Femur (tissue), 1 donor: ENCODE data around the gene KCNC3.

Experiments
- DNase-seq: peaks from one replicate; pipeline ENCODE4 v3.0.0-alpha.2; 2017

Gene KCNC3

DNA sequence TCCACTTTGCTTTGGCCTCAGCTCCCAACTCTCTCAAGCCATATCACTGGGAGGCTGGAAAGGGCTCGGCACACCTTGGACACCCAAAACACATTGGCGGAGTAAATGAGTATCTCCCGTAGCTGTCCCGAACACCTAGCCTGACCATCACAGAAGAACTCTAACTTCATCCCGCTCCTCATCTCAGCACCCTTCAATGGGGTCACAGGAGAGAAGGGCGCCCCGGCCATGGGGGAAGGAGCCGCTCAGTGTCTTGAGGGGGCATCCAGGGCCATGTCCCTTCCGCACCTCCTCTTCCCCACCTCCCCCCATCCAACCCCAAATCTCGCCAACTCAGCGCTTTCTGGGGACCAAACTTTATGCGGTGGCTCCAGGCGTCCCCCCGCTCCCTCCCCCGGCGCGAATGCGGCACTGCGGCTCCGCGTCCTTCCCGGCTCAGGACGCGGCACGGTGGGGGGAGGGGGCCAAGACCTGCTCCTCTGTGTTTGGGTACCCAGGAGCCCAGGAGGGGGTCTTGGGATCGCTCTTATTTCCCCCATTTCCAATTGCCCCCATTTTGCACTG lies 3.0 kb downstream of the KCNC3 start:
- DNase-seq, result no peak

DNA sequence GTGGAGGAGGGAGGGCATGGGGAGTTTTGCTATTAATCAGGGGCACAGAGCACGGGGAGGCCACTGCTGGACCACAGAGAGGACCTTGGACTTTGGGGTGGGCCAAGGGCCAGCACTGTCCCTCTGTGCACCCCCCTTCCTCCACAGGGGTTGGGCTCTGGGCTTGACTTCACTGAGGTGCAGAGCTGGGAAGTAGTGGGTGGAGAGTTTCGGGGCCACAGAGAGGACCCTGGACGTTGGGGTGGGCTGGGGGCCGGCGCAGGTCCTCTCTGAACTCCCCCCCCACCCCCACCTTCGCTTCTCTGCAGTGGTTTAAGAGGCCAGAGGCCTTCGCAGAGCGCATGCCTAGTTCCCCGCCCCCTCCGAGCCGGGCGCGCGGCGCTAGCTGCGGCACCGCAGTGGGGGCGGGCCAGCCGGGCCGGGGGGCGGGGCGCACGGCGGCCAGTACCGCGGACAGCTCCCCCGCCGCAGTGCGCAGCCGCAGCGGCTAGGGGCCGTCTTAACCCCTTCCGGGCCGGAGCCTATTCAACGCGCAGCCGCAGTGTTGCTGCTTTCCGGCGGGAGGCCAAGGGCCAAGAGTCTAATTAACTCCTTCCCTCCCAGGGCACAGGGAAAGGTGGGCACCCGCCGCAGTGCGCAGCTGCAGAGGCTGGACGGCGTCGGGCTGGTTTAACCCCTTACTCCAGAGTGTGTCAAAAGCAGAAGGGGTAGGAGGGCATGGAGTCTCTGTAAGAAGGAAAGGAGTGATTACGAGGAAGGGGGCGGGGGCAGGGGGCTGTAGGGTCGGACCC lies 3.7 kb downstream of the KCNC3 start:
- DNase-seq, result peak; percentile 78

DNA sequence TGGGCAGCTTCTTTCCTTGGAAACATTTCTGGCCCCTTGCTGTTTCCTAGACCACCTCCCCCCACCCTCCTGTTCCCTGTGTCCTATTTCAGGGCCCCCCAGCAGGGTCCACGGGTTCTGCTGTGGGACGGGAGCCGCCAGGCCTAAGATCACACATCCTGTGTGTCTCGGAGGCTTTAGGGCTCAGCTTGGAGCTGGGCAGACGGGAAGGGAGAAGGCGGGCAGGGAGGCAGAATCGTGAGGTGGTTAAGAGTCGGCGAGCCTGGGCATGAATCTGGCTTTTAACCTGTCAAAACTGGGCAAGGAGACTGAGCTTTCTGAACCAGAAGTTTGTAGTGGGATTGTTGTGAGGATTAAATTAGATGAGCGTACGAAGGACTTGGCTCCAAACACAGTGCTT lies 4.8 kb downstream of the KCNC3 start:
- DNase-seq, result no peak

DNA sequence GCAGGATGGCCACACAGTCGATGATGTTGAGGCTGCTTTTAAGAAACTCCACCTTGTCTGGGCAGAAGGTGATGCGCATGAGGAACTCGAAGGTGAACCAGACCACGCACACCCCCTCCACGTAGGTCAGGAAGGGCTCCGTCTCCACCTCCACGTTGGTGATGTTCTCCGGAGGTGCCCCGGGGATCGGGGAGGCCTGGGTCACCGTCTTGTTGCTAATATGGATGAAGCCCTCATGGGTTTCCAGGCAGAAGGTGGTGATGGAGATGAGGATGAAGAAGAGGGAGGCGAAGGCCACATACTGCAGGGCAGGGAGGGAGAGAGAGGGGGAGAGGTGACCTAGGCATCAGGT lies 5.4 kb downstream of the KCNC3 start:
- DNase-seq, result no peak

DNA sequence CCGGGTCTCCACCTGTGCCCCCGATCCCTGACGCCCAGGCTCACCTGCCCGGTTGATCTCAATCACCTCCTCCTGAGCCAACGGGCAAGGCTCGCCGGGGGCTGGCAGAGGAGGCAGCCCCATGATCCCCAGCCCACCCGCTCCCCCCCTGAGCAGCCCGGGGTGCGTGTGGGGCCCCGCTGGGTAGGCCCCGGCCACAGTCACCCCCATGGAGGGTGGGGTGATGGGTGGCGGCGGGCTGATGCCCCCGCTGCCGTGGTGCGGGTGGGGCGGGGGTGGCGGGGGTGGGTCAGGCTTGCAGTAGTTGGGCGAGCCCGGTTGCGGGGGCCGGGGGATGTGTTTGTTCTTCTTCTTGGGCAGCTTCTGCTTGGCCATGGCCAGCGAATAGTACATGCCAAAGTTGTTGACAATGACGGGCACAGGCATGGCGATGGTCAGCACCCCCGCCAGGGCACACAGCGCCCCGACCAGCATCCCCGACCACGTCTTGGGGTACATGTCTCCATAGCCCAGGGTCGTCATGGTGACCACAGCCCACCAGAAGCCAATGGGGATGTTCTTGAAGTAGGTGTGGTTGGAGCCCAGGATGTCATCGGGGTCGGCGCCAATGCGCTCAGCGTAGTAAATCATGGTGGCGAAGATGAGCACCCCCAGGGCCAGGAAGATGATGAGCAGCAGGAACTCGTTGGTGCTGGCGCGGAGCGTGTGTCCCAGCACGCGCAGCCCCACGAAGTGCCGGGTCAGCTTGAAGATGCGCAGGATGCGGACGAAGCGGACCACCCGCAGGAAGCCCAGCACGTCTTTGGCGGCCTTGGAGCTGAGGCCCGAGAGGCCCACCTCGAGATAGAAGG lies 6.0 kb downstream of the KCNC3 start:
- DNase-seq, result no peak

DNA sequence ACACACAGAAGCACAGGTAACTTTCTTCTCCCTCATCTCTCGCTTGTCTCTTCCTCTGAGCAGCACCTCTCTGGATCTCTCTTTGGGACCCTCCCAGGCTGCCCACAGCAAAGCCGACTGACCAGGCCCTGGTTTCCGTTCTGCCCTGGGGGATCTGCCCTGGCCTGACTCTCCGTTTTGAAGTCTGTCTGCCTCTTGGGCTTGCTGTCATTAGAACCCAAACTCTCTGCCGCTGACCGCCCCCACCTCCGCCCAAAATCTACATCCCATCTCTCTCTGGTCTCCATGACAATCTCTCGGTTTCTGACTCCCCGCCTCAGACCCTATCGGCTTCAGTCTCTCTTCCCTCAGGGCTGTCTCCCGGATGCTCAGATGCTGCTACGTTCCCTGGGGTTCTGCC lies 6.9 kb downstream of the KCNC3 start:
- DNase-seq, result no peak

DNA sequence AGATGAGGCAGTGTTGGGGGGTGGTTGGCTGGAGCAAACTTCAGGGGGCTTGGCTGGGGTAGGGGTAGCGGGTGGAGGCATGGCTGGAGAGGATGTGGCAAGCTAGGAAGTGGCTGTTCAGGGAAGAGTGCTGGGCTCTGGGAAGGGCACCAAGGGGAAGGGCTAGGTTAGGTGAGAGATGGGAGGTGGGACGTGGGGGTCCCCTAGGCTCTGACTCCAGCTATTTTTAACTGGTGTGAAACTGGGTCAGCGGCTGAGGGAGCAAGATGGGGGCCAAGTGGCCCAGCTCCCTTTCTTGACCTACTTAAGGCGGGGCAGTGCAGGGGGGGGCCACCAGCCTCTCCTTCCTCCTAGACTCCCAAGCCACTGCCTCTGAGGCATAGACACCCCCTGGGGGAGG lies 7.3 kb downstream of the KCNC3 start:
- no peak for DNase-seq

DNA sequence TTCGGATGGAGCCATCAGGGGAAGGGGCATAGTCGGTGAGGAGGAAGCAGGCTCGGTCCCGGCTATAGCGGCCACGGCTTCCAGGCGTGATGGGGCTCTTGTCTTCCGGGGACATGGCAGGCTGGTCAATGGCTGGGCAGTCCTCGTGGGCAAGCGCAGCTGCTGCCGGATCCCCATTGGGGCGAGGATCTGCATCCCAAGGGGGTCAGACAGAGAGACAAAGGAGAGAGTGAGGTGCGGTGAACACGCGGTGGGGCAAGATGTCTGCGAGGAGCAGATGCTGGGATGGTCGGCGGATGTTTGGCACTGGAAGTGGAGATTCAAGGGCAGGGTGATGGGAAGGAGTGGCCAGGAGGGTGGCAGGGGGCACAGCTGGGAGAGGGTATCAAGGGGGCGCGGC lies 8.6 kb downstream of the KCNC3 start:
- no peak for DNase-seq

DNA sequence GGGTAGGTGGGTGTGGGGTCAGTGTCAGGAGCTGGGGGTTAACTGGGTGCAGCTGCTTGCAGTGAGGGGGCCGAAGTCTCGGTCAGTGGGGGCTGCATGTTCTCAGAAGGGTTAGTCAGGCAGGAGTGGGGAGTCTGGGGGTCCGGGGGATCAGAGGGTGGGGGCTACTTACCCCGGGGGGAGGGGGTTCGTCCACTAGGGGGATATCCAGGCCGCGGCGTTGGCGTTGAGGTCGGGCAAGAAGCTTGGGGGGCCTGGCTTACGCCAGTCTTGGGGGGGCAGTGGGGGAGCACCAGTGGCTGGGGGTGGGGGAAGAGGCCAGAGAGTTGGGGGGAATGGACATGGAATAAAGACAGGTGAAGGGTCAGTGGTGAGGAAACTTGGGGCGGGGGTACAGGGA lies 9.1 kb downstream of the KCNC3 start:
- DNase-seq, result no peak

DNA sequence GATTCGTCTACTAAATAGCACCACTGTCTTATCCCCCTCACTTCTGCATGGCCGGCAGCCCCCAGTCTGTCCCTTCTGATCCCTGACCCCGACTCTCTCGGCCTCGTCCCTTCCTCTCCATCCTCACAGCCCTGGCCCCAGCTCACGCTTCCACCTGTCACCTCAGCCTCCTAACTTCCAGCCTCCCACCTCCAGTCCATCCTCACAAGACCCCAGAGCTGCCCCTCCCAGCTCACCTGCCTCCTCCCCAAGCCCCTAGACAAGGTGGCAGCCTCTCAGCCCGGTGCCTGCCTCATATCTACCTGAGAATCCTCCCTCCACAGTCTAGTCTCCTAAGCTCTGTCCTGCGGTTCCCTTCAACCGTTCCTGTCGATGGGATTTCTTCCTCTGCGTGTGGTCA lies 10.0 kb downstream of the KCNC3 start:
- DNase-seq, result no peak

DNA sequence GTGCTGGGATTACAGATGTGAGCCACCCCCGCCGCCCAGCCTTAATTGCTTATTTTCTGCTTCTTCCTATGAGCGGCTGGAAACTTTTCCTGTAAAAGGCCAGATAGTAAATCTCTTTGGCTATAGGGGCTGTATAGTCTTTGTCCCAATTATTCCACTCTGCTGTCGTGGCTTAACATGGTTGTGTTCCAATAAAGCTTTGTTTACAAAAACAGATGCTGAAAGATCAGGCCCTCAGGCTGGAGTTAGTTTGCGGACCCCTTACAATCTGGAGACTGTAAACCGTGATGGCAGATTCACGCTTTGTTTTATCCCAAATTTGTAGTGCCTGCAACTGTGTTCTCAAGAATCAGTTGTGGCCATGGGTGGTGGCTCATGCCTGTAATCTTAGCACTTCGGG lies 10.7 kb downstream of the KCNC3 start:
- no peak for DNase-seq

DNA sequence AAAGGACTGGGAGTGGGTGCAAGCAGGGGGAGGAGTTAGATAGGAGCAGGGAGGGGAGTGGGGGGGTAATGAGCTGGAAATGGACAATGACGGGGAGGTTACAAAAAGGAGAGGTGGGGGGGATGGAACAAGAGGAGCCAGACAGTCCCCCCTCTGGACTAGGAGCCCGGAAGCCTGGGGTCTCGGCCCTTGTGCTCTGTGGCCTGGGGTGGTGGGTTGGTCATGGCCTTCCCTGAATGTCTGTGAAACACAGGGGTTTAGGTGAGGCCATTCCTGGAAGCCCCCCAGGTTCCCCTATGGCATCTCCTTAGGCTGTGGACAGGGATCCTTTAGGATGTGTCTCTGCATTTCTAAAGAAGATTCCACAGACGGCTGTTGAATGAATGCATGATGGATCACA lies 12.1 kb downstream of the KCNC3 start:
- DNase-seq, result no peak

DNA sequence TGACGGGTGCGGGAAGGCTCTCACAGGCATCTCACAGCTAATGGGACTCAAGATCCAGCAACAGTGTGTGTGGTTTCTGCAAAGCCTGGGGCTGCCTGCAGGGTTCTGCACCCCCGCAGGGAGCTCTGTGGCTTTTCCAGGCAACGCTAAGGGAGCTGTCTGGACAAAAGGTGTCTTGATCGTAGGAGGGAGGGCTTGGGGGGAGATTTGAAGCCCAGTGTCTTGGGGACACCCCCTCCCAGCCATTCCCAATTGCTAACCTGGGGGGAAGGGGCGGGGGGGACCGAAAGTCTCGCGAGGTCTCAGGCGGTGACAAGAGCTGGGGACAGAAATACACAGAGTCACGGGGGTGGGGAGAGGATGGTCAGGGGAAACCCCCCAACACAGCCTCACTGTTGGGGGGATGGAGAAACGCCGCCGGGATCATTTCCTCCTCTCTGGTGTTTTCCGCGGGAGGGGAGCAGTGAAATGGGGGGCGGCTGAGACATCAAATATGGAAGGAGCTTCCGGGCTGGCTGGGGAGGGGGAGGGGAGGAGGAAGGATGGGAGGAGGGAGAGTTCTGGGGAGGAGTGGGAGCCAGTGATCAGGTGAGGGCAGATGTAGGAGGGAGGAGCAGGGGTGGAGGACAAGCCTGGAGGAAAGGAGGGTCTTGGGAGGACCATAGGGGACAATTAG lies 13.3 kb downstream of the KCNC3 start:
- DNase-seq, result no peak

DNA sequence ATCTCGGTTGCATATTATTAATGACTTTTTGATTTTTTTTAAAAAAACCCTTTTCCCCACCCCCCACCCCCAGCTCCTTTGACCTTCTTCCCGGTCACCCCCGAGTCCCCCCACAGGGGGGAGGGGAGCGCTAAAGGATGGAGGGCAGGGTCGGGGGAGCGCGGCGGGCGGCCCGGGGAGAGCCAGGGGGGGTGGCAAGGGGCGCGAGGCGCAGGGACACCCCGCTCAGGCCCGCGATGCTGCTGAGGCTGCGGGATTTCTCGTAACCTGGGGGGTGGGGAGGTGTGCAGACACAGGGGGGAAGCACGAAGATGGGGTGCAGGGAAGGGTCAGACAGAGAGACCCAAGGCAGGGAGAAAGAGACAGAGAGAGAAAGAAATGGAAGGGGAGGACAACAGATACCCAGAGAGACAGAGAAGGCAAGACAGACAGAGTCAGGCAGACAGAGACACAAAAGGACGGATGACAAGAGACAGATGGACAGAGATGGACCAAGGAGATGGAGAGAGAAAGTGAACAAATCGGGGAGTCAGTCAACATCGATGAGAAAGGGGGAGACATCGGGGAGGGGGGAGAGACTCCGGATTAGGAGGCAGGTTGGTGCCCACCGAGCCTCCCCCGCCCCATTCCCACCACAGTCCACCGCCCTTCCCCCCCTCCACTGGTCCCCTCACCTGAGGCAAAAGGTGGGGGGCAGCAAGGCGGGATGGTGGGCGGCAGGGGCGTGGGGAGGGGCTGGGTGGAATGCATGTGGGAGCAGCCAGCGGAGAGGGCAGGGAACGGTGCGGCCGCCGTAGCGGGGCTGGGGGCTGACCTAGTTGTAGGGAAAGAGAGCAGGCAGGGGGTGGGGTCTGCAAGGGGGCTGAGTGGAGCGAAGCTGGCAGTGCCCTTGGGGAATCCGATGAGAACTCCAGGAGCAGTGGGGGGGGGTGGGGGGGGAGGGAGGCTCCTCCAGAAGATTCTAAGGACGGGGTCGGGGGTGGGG lies 14.2 kb downstream of the KCNC3 start:
- DNase-seq, result no peak

DNA sequence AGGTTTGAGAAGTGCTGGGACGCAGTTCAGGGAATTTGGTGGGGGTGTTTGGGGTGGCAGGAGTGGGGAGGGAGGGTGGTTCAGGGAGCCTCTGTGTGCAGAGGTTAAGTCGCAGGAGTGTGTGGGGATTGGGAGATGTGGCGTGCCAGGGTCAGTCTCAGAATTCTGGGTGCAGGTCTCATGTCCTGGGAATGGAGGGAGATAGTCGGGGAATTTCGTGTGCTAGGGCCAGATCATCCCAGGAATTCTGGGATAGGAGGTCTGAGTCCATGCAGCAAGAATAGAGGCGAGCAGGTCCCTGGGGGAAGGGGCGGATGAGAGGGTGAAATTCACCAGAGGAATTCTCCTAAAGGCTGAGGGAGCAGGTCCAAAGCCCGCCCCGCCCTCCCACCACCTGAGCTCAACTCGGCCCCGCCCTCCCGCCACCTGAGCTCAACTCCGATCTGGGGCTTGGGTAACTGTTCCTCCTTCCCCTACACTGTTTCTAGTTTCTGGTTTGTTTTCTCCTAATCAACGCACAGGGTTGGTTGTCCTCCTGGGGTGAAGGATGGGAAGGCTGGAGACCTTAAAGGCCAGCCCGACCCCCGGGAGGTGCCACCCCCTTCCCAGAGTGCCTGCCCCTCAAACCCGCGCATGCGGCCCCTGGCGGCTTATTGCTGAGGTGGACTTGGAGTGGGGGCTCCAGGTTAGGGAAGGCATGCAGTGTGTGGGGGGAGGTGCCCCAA lies 15.2 kb downstream of the KCNC3 start:
- DNase-seq, result no peak

DNA sequence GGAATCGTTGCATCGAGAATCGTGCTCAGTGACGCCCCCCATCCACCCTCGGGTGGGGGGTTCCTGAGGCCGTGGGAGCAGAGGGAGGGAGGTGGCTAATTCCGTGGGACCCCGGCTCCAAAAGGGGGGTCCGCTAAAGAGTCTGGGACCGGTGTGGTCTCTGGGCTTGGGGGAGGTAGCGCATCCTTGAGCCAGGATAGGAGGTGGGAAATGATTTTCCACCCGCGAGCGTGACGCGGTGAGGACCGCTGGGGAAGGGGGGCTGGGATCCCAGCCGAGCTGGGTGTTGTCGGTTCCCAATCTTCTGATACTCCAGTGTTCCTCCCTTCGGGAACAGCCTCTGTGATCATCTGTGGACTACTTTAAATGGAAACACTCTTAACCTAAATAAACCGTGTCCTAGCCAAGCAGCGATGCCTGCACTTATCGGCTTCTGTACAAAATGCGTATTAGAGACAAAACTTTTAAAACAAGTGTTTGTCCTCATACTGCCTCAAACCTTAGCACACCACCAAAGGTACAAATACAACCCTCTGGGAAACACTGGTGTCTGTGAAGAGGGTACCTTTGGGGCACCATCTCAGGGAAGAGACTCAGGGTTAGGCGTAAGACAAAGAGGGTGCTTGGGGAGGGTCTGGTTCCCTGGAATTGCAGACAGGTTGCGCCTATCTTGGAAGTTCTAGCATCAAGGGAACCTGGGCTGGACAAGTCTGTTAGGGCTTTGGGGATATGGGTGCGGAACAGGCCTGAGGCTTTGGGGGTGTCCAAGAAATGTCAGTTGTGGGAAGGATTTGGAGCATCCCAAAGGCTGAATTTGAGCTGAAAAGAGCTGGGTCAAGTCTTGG lies 16.0 kb downstream of the KCNC3 start:
- DNase-seq, result no peak

DNA sequence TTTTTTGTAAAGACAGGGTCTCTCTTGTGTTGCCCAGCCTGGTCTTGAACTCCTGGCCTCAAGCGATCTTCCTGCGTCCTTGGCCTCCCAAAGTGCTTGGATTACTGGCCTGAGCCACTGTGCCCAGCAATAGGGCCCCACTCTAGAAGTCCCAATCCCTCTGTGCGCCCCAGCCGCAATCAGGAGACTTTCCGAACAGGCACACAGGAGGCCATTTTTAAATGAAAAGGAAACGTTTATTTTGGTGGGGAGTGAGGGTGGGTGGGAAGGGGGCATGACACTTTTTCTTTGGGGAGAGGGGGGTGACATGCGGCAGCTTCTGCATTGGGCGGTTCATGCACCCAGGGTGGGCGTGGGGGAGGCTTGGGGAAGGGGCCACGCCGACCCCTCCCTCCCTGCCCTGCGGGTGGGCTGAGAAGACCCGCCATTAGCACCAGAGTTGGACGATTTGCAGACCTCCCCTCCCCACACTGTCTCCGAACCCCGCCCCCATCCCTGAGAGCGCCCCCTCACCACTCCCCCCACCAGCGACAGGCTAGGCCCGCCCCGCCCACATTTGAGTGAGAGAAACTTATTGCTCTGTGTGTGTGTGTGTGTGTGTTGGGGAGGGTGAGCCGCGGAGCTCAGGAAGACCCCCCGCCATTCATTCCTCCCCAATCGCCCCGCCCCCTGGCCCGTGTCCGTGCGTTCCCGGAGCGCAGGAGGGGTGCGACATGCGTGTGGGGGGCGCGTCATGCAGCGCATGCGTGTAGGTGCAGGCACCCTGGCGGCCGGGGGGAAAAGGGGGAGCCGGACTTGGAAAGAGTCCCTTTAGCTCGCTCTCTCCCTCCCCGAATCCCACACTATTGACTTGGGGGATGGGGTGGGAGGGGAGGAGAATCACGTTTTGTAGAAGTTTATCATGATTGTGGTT lies 17.2 kb downstream of the KCNC3 start:
- no peak for DNase-seq

DNA sequence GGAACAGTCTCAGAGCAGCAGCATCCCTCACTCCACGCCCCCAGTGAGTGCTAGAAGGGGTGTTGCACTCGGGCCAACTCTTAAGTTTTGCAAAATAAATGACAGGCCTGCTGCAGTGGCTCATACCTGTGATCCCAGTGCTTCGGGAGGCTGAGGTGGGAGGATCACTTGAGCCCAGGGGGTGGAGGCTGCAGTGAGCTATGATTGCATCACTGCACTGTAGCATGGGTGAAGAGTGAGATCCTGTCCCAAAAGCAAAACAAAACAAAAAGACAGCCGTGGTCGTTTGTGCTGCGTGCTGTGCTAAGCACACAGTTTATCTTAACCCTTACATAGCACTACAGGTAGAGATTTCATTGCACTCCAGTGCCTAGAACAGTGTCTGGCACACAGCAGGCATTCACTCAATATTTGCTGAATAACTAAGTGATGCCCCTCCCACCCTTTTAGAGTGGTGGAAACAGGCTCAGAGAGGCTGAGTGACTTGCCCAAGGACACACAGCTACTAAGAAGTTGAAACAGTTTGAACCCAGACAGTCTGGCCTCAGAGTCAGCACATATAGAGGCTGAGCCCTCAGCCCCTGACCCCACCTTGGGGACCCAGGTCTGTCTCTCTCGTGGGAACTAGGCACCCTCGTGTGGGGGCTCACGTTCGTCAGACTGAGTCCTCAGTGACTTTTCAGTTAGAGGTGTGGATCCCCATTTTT lies 18.3 kb downstream of the KCNC3 start:
- DNase-seq, result no peak
